Hippocampal formation (tissue), 2 donors: Measurements from ENCODE around the gene PACRG.

Experiments used
- DNase-seq, 2 donors: peaks; one replicate each; lab custom pipeline; 2025; lab: John Stamatoyannopoulos, UW

PACRG gene

GRCh38 chr6:162778603-162779002, 50.8 kb downstream of the PACRG start:
- no peak for DNase-seq

- DNase-seq, result no peak
Observed at GRCh38 chr6:162785632-162786242, 58.0 kb downstream of the PACRG start.

- no peak for DNase-seq
Observed at GRCh38 chr6:162798546-162799266, 70.9 kb downstream of the PACRG start.

- no peak for DNase-seq
Observed at GRCh38 chr6:162814426-162814973, 86.7 kb downstream of the PACRG start.

GRCh38 chr6:162817196-162817595, 89.4 kb downstream of the PACRG start:
- no peak for DNase-seq

- no peak for DNase-seq
Observed at GRCh38 chr6:162819284-162819683, 91.5 kb downstream of the PACRG start.

GRCh38 chr6:162821102-162821501, 93.3 kb downstream of the PACRG start:
- DNase-seq, result no peak

GRCh38 chr6:162825597-162825996, 97.8 kb downstream of the PACRG start:
- DNase-seq, result no peak

GRCh38 chr6:162829013-162829742, 101.4 kb downstream of the PACRG start:
- DNase-seq, result no peak

- DNase-seq, result no peak
Observed at GRCh38 chr6:162833776-162834175, 106.0 kb downstream of the PACRG start.

- no peak for DNase-seq
Observed at GRCh38 chr6:162845972-162846371, 118.2 kb downstream of the PACRG start.

GRCh38 chr6:162846723-162847122, 118.9 kb downstream of the PACRG start:
- DNase-seq, result no peak

- DNase-seq, result peak; percentile 40 to 42
Observed at GRCh38 chr6:162849269-162849668, 121.5 kb downstream of the PACRG start.

- no peak for DNase-seq
Observed at GRCh38 chr6:162852192-162852591, 124.4 kb downstream of the PACRG start.

GRCh38 chr6:162852840-162853577, 125.2 kb downstream of the PACRG start:
- no peak for DNase-seq

GRCh38 chr6:162854228-162854627, 126.5 kb downstream of the PACRG start:
- no peak for DNase-seq

GRCh38 chr6:162854734-162855191, 127.0 kb downstream of the PACRG start:
- peak in 1 of 2 donors; percentile 42 for DNase-seq

- peak; percentile 80 to 98 for DNase-seq
Observed at GRCh38 chr6:162856885-162857284, 129.1 kb downstream of the PACRG start.

- DNase-seq, result no peak
Observed at GRCh38 chr6:162857326-162857725, 129.6 kb downstream of the PACRG start.

GRCh38 chr6:162862462-162862861, 134.7 kb downstream of the PACRG start:
- DNase-seq, result no peak

GRCh38 chr6:162862941-162863340, 135.2 kb downstream of the PACRG start:
- no peak for DNase-seq

- no peak for DNase-seq
Observed at GRCh38 chr6:162863821-162864220, 136.0 kb downstream of the PACRG start.
